HepG2 (cell line): ENCODE data around the gene ANKIB1. TPM values are rescaled to one million over a fixed set of nuclear protein-coding genes. Genes with fewer than 3 reads are reported as not detected.

Source experiments
- E2F1 ChIP-seq: sonication (generic); formaldehyde crosslinking; IDR thresholded peaks from 2 replicates; pipeline ENCODE4 v1.5.0; 2020; ENCODE audit warnings: missing genetic modification reagents
- EED ChIP-seq: sonication (generic); formaldehyde crosslinking; IDR thresholded peaks from 2 replicates; pipeline ENCODE4 v1.5.0; 2020; ENCODE audit warnings: mild to moderate bottlenecking, missing genetic modification reagents
- ESRRA ChIP-seq: sonication (generic); formaldehyde crosslinking; IDR thresholded peaks from 2 replicates; pipeline ENCODE4 v1.5.1; 2020; ENCODE audit warnings: mild to moderate bottlenecking, low read depth, missing genetic modification reagents
- FOXJ3 ChIP-seq: sonication (generic); formaldehyde crosslinking; IDR thresholded peaks from 2 replicates; pipeline ENCODE4 v1.4.0; 2020; ENCODE audit warnings: missing genetic modification reagents, mild to moderate bottlenecking, borderline replicate concordance
- GATAD1 ChIP-seq: IDR thresholded peaks from 2 replicates; pipeline ENCODE4 v1.6.1; 2016; ENCODE audit warnings: missing genetic modification reagents, missing compliant biosample characterization
- GTF3A ChIP-seq: sonication (generic); formaldehyde crosslinking; conservative IDR thresholded peaks from 2 replicates; pipeline ENCODE4 v1.4.0; 2020; ENCODE audit warnings: mild to moderate bottlenecking, missing genetic modification reagents
- HCFC1 ChIP-seq: fragments of 150-350 bp; IDR thresholded peaks from 2 replicates; pipeline ENCODE4 v1.6.1; 2014; ENCODE audit warnings: low read depth, low read length
- IKZF5 ChIP-seq: IDR thresholded peaks from 2 replicates; pipeline ENCODE4 v1.6.1; 2018; ENCODE audit warnings: missing genetic modification reagents, mild to moderate bottlenecking, missing compliant biosample characterization
- ISL2 ChIP-seq: sonication (generic); formaldehyde crosslinking; IDR thresholded peaks from 2 replicates; pipeline ENCODE4 v1.5.0; 2020; ENCODE audit warnings: missing genetic modification reagents
- JUND ChIP-seq: sonication (generic); formaldehyde crosslinking; IDR thresholded peaks from 2 replicates; pipeline ENCODE4 v1.8.0; 2022; ENCODE audit warnings: mild to moderate bottlenecking, missing genetic modification reagents
- KLF6 ChIP-seq: IDR thresholded peaks from 2 replicates; pipeline ENCODE4 v1.8.0; 2016; ENCODE audit warnings: missing biosample characterization, missing genetic modification reagents
- MXD1 ChIP-seq: sonication (generic); formaldehyde crosslinking; IDR thresholded peaks from 2 replicates; pipeline ENCODE4 v1.4.0; 2020; ENCODE audit warnings: mild to moderate bottlenecking, missing genetic modification reagents
- PCBP2 ChIP-seq: fragments of 200-400 bp; formaldehyde crosslinking; optimal IDR thresholded peaks from 2 replicates; pipeline ENCODE3; 2018; ENCODE audit warnings: low read length, low read depth; ENCODE audit not compliant: poor library complexity, severe bottlenecking
- RFXAP ChIP-seq: sonication (generic); formaldehyde crosslinking; IDR thresholded peaks from 2 replicates; pipeline ENCODE4 v1.4.0; 2020; ENCODE audit warnings: missing genetic modification reagents, borderline replicate concordance
- TFDP1 ChIP-seq: IDR thresholded peaks from 2 replicates; pipeline ENCODE4 v1.6.1; 2016; ENCODE audit warnings: missing compliant biosample characterization, missing genetic modification reagents, borderline replicate concordance
- ZNF274 ChIP-seq: sonication (generic); formaldehyde crosslinking; IDR thresholded peaks from 2 replicates; pipeline ENCODE4 v1.5.1; 2020; ENCODE audit warnings: mild to moderate bottlenecking, missing genetic modification reagents
- ZNF3 ChIP-seq: IDR thresholded peaks from 2 replicates; pipeline ENCODE4 v1.7.0; 2017; ENCODE audit warnings: inconsistent platforms
- ZNF33B ChIP-seq: sonication (generic); formaldehyde crosslinking; IDR thresholded peaks from 2 replicates; pipeline ENCODE4 v1.5.1; 2020; ENCODE audit warnings: mild to moderate bottlenecking, missing genetic modification reagents
- ZNF441 ChIP-seq: sonication (generic); formaldehyde crosslinking; IDR thresholded peaks from 2 replicates; pipeline ENCODE4 v1.7.0; 2021; ENCODE audit warnings: missing genetic modification reagents, borderline replicate concordance
- ZNF605 ChIP-seq: sonication (generic); formaldehyde crosslinking; IDR thresholded peaks from 2 replicates; pipeline ENCODE4 v1.8.0; 2022; ENCODE audit warnings: mild to moderate bottlenecking, missing genetic modification reagents
- ZNF607 ChIP-seq: sonication (generic); formaldehyde crosslinking; IDR thresholded peaks from 2 replicates; pipeline ENCODE4 v1.5.1; 2020; ENCODE audit warnings: missing genetic modification reagents, mild to moderate bottlenecking, borderline replicate concordance
- ZNF878 ChIP-seq: sonication (generic); formaldehyde crosslinking; IDR thresholded peaks from 2 replicates; pipeline ENCODE4 v1.8.1; 2023; ENCODE audit warnings: mild to moderate bottlenecking, missing genetic modification reagents, moderate library complexity
- ZSCAN30 ChIP-seq: sonication (generic); formaldehyde crosslinking; IDR thresholded peaks from 2 replicates; pipeline ENCODE4 v1.5.0; 2020; ENCODE audit warnings: mild to moderate bottlenecking, missing genetic modification reagents
- ZZZ3 ChIP-seq: sonication (generic); formaldehyde crosslinking; IDR thresholded peaks from 2 replicates; pipeline ENCODE4 v1.4.0; 2020; ENCODE audit warnings: missing genetic modification reagents, mild to moderate bottlenecking, borderline replicate concordance
- polyA plus RNA-seq, 8 experiments: library from polyadenylated mRNA; depleted of rRNA in 3 of 8; stranded (reverse) in 7 of 8; unstranded in 1 of 8; fragments of >200 nt; fragmentation: Illumina TruSeq in 4 of 8; extraction: Trizol in 4 of 8; gene quantifications; 2 replicates each; pipeline versions ENCODE4 v1.2.1 to v1.2.3, GENCODE V29; 2011 to 2016; ENCODE audit warnings: low read depth in 4 of 8, missing spikeins in 1 of 8, mixed read lengths in 1 of 8; ENCODE audit not compliant: insufficient read depth in 1 of 8
- total RNA-seq, 5 experiments: library from RNA; depleted of rRNA; stranded (reverse); fragments of >200 nt; fragmentation: Illumina TruSeq; extraction: Trizol; gene quantifications; 2 replicates each; pipeline ENCODE4 v1.2.3, GENCODE V29; 2016; ENCODE audit warnings: low read depth in 1 of 5

The ANKIB1 gene
- total and polyA plus RNA-seq, 2 of the 13 experiments (the other 11 are each of a cell fraction or from before 2014, with no cell fraction given): 28.7 to 29.6 TPM

- TF ChIP-seq GTF3A (CRISPR knock-in tag) (peak; percentile 55; the same call in 1 of the 2 replicates), JUND (no peak), ZNF878 (no peak), IKZF5 (CRISPR knock-in tag) (peak; percentile 31; the same call in 1 of the 2 replicates), ZNF33B (CRISPR knock-in tag) (peak; percentile 92; the same call in 1 of the 2 replicates), E2F1 (CRISPR knock-in tag) (peak; percentile 34; the same call in 1 of the 2 replicates), HCFC1 (no peak), EED (peak; percentile 75), ZNF274 (peak; percentile 76), ESRRA (CRISPR knock-in tag) (no peak), ZSCAN30 (CRISPR knock-in tag) (no peak), FOXJ3 (CRISPR knock-in tag) (no peak), RFXAP (CRISPR knock-in tag) (peak; percentile 72), ISL2 (CRISPR knock-in tag) (peak; percentile 75), ZNF441 (CRISPR knock-in tag) (peak; percentile 57; the same call in 1 of the 2 replicates), TFDP1 (no peak; the same call in 1 of the 2 replicates), PCBP2 (no peak), ZNF607 (CRISPR knock-in tag) (no peak; the same call in none of the 2 replicates), ZZZ3 (peak; percentile 77; the same call in 1 of the 2 replicates), GATAD1 (CRISPR knock-in tag) (peak; percentile 94), MXD1 (CRISPR knock-in tag) (peak; percentile 75), ZNF605 (CRISPR knock-in tag) (peak; percentile 73; the same call in 1 of the 2 replicates), ZNF3 (no peak), KLF6 (no peak)
These were observed 201.8 kb downstream of the ANKIB1 start, which contains the start of gene GATAD1 (continued) for GRCh38 chr7:92447345-92448204.
